B cell (primary cell): Measurements from ENCODE around the gene PSMC3IP. TPM values are rescaled to one million over a fixed set of nuclear protein-coding genes. Genes with fewer than 3 reads are reported as not detected.

Experiments
- ATAC-seq: fragments of 200-7000 bp; cut with Tn5 transposase; one replicate; pipeline ENCODE4 v1.10.0; 2021; ENCODE audit warnings: low read depth, mild to moderate bottlenecking, moderate number of reproducible peaks, moderate library complexity
- CTCF ChIA-PET: fragments of 350-600 bp; sonication (Branson Sonifier 250); formaldehyde crosslinking; loops from one replicate; lab custom pipeline; 2021; ENCODE audit warnings: antibody characterized with exemption, inconsistent platforms; lab: Charles Lee
- POLR2A ChIA-PET: fragments of 350-600 bp; sonication (Branson Sonifier 250); formaldehyde crosslinking; loops from one replicate; lab custom pipeline; 2021; ENCODE audit warnings: antibody characterized with exemption; lab: Charles Lee
- DNase-seq: peaks from one replicate; pipeline ENCODE4 v3.0.0; 2013
- H2AFZ ChIP-seq: 2 replicates; pipeline ENCODE4 v1.6.1; 2012; ENCODE audit warnings: mild to moderate bottlenecking, low read depth, low read length; ENCODE audit not compliant: insufficient read depth, poor library complexity, severe bottlenecking
- H3K27ac ChIP-seq, 2 donors: 1 replicate in 1 of 2; 2 replicates in 1 of 2; pipeline ENCODE4 v1.5.1; 2012 to 2013; ENCODE audit warnings: low read length in 2 of 2, mild to moderate bottlenecking in 2 of 2, moderate library complexity in 1 of 2
- H3K27me3 ChIP-seq, 4 experiments: fragments of 200-600 bp in 1 of 4; sonication (generic) in 1 of 4; replicated peaks in 1 of 4; 1 replicate in 2 of 4; 2 replicates in 2 of 4; pipeline versions ENCODE4 v1.6.1 to v1.7.0; 2013 to 2016; ENCODE audit warnings: low read length in 3 of 4, mild to moderate bottlenecking in 2 of 4, mixed read lengths in 1 of 4, moderate library complexity in 1 of 4; ENCODE audit not compliant: insufficient read depth in 4 of 4, control insufficient read depth in 3 of 4; ENCODE audit errors: control extremely low read depth in 1 of 4
- H3K36me3 ChIP-seq, 2 experiments: replicated peaks in 1 of 2; 1 replicate in 1 of 2; 2 replicates in 1 of 2; pipeline versions ENCODE4 v1.6.1 to v1.7.1; 2013; ENCODE audit warnings: low read length in 1 of 2; ENCODE audit not compliant: insufficient read depth in 2 of 2, control insufficient read depth in 1 of 2; ENCODE audit errors: control extremely low read depth in 1 of 2, extremely low read depth in 1 of 2
- H3K4me1 ChIP-seq, 2 donors: fragments of 200-600 bp in 1 of 2; sonication (generic) in 1 of 2; 1 replicate in 1 of 2; 2 replicates in 1 of 2; pipeline versions ENCODE4 v1.5.1 to v1.6.1; 2013 to 2017; ENCODE audit warnings: low read length in 2 of 2; ENCODE audit not compliant: control insufficient read depth in 2 of 2, insufficient read depth in 2 of 2
- H3K4me2 ChIP-seq: replicated peaks from 2 replicates; pipeline ENCODE3; 2012; ENCODE audit warnings: mild to moderate bottlenecking, low read depth, low read length; ENCODE audit not compliant: poor library complexity, severe bottlenecking
- H3K4me3 ChIP-seq, 5 experiments: fragments of 200-600 bp in 1 of 5; sonication (generic) in 1 of 5; 1 replicate in 3 of 5; 2 replicates in 2 of 5; pipeline versions ENCODE4 v1.5.1 to v1.7.0; 2011 to 2016; ENCODE audit warnings: low read length in 4 of 5, mild to moderate bottlenecking in 4 of 5, low read depth in 2 of 5, control low read depth in 1 of 5, moderate library complexity in 1 of 5; ENCODE audit not compliant: insufficient read depth in 1 of 5; ENCODE audit errors: control extremely low read depth in 1 of 5, extremely low read depth in 1 of 5
- H3K79me2 ChIP-seq: fragments of 200-600 bp; sonication (generic); one replicate; pipeline ENCODE4 v1.6.0; 2016; ENCODE audit warnings: low read length; ENCODE audit not compliant: control insufficient read depth, insufficient read depth
- H3K9ac ChIP-seq: fragments of 200-600 bp; sonication (generic); 2 replicates; pipeline ENCODE4 v1.6.1; 2017; ENCODE audit warnings: mild to moderate bottlenecking, low read length, moderate library complexity
- H3K9me3 ChIP-seq, 3 donors: one replicate each; pipeline versions ENCODE4 v1.6.1 to v1.7.1; 2013; ENCODE audit warnings: low read length in 2 of 3; ENCODE audit not compliant: control insufficient read depth in 2 of 3, insufficient read depth in 1 of 3; ENCODE audit errors: control extremely low read depth in 1 of 3
- H4K20me1 ChIP-seq: 2 replicates; pipeline ENCODE4 v1.6.0; 2012; ENCODE audit warnings: mild to moderate bottlenecking, low read length; ENCODE audit not compliant: insufficient read depth, control insufficient read depth, poor library complexity, severe bottlenecking
- H3K27ac Mint-ChIP-seq: one replicate; pipeline ENCODE4 v1.8.0; 2021; ENCODE audit warnings: mixed read lengths
- H3K27me3 Mint-ChIP-seq: one replicate; pipeline ENCODE4 v1.8.0; 2021; ENCODE audit warnings: mixed read lengths
- H3K4me1 Mint-ChIP-seq: one replicate; pipeline ENCODE4 v1.8.0; 2021; ENCODE audit warnings: mixed read lengths
- H3K4me3 Mint-ChIP-seq: one replicate; pipeline ENCODE4 v1.8.0; 2021; ENCODE audit warnings: mixed read lengths
- H3K9me3 Mint-ChIP-seq: one replicate; pipeline ENCODE4 v1.8.0; 2022; ENCODE audit warnings: mixed read lengths; ENCODE audit not compliant: insufficient read depth
- EZH2 ChIP-seq: IDR thresholded peaks from 2 replicates; pipeline ENCODE4 v1.6.1; 2012; ENCODE audit warnings: borderline replicate concordance, low read depth, mild to moderate bottlenecking, moderate library complexity, low read length; ENCODE audit not compliant: insufficient read depth, poor library complexity, severe bottlenecking
- WGBS: methylation state at CpG from one replicate; pipeline ENCODE4 v1.1.5; 2013; ENCODE audit warnings: missing lambda C conversion rate; ENCODE audit not compliant: insufficient coverage; 5-methylcytosine and 5-hydroxymethylcytosine counted together
- intact Hi-C: fragments of 100-400 bp; cut with micrococcal nuclease; formaldehyde crosslinking; loops from one replicate; pipeline ENCODE4 v1.10.0; 2022
- polyA plus RNA-seq: library from polyadenylated mRNA; depleted of rRNA; stranded (reverse); fragments of >200 nt; gene quantifications from 2 replicates; pipeline ENCODE4 v1.2.3, GENCODE V29; 2012
- total RNA-seq, 2 donors: library from RNA; stranded (reverse); fragments of 120-200 nt in 1 of 2; gene quantifications; 1 replicate in 1 of 2; 2 replicates in 1 of 2; pipeline versions ENCODE4 v1.2.3 to v1.2.4, GENCODE V29; 2013 to 2022
- TF ChIP-seq, protein P1 (sequence below): fragments of 200-600 bp; IDR thresholded peaks from one replicate; pipeline ENCODE4 v1.8.0; 2022; ENCODE audit warnings: antibody characterized with exemption, mild to moderate bottlenecking

PSMC3IP gene
- total and polyA plus RNA-seq, 2 donors (not counting 1 experiment from before 2014, with no cell fraction given): 2.8 to 10.4 TPM

DNA sequence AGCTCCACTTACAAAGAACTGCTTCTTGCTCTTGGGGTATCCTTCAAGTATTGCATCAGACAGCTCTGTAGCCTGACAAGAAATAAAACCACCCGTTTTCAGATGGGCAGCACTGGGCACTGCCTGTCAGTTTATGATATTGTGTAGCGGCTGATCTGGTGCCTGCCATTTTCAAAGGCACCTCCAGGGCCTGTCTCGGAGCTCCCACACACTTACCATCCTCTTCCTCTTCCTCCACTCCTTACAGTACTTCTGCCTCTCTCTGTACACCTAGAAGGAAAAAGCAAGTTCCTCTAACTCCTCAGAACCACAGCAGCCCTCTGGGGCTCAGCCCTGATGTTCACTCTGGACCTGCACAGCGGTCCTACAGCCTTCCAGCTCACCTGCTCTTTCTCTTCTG lies 4.4 kb downstream of the PSMC3IP start:
- Mint-ChIP-seq H3K4me1 (peaks cover 30% of the 10 kb centered on the region), H3K9me3 (no peaks in the 10 kb centered on the region), H3K27me3 (no peaks in the 10 kb centered on the region), H3K4me3 (no peak overlapping the region), H3K27ac (no peak overlapping the region)
- Histone ChIP-seq H3K4me1 (peaks cover 6 to 26% of the 10 kb centered on the region in 2 donors), H3K36me3 (peaks cover 7 to 52% of the 10 kb centered on the region in 2 experiments), H3K4me2 (no peak overlapping the region), H3K4me3 (no peak overlapping the region), H2AFZ (no peak overlapping the region), H3K9me3 (no peaks in the 10 kb centered on the region), H3K9ac (no peak overlapping the region), H3K79me2 (peaks cover 9% of the 10 kb centered on the region), H3K27ac (no peak overlapping the region), H3K27me3 (no peaks in the 10 kb centered on the region), H4K20me1 (peaks cover 13% of the 10 kb centered on the region)
- ChIA-PET CTCF (no interaction called here), POLR2A (interaction anchor here (0.5 kb wide), 1 partner anchor 9 kb away, joined by 5 read pairs; no protein-coding TSS in a partner anchor)
- no peak for DNase-seq
- WGBS: 92% methylated on average over 4 of the region's 4 CpGs
- ATAC-seq: no peak
- TF ChIP-seq, protein P1, sequence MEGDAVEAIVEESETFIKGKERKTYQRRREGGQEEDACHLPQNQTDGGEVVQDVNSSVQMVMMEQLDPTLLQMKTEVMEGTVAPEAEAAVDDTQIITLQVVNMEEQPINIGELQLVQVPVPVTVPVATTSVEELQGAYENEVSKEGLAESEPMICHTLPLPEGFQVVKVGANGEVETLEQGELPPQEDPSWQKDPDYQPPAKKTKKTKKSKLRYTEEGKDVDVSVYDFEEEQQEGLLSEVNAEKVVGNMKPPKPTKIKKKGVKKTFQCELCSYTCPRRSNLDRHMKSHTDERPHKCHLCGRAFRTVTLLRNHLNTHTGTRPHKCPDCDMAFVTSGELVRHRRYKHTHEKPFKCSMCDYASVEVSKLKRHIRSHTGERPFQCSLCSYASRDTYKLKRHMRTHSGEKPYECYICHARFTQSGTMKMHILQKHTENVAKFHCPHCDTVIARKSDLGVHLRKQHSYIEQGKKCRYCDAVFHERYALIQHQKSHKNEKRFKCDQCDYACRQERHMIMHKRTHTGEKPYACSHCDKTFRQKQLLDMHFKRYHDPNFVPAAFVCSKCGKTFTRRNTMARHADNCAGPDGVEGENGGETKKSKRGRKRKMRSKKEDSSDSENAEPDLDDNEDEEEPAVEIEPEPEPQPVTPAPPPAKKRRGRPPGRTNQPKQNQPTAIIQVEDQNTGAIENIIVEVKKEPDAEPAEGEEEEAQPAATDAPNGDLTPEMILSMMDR: no peak
- no peak for TF ChIP-seq EZH2
- intact Hi-C loops: loop anchor here (10.0 kb wide), 1 partner anchor 422 kb away; the partner anchor contains the start of gene RPL27

DNA sequence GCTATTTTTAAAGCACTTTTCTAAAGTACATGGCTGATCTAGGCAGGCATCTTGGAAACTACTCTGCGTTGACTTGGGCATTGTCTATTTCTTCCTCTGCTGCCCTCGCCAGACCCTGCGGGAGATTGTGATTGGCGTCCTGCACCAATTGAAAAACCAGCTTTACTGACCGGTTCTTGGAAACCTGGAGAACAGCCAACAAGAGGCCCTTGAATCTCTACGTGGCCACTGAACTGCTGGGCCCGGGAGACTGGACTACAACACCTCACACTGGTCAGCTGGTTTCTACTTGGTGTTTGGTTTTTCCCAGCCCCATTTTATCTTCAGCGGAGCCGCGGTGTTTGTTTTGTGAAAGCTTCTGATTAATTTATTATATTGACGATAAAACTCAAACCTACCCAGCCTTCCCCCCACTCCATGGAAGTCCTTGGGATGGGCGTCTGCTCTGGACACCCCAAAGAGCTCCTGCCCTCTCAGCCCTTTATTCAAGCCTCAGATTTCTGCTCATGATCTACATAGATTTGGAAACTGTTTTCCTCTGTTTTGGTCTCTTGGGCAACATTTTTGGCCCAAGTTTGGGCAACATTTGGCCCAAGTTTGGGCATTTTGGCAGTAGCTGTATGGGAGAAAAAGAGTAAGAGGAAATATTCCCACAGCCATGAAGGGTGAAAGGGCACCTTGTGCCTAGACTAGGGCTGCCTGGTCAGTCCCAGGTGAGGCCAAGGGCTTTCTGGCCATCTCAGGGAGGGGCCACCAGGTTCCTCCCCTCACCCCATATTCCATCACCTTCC lies 5.9 kb downstream of the PSMC3IP start:
- no peak overlapping the region for H3K4me3 ChIP-seq
- H3K27ac Mint-ChIP-seq: no peak overlapping the region
- TF ChIP-seq EZH2: no peak
- TF ChIP-seq, protein P1: no peak
- H3K9me3 Mint-ChIP-seq: no peaks in the 10 kb centered on the region
- ATAC-seq: no peak
- no peaks in the 10 kb centered on the region for H3K27me3 Mint-ChIP-seq
- H3K9me3 ChIP-seq: no peaks in the 10 kb centered on the region
- H3K4me2 ChIP-seq: no peak overlapping the region
- H2AFZ ChIP-seq: no peak overlapping the region
- H3K36me3 ChIP-seq: peaks cover 7 to 52% of the 10 kb centered on the region in 2 experiments
- POLR2A ChIA-PET: no interaction called here
- no peak overlapping the region for H3K9ac ChIP-seq
- peaks cover 29% of the 10 kb centered on the region for H3K4me1 Mint-ChIP-seq
- no peak overlapping the region for H3K27ac ChIP-seq
- WGBS: 97% methylated on average over 7 of the region's 12 CpGs
- DNase-seq: no peak
- peaks cover 13% of the 10 kb centered on the region for H4K20me1 ChIP-seq
- H3K27me3 ChIP-seq: no peaks in the 10 kb centered on the region
- peaks cover 6 to 23% of the 10 kb centered on the region in 2 donors for H3K4me1 ChIP-seq
- intact Hi-C loops: loop anchor here (10.0 kb wide), 1 partner anchor 423 kb away; the partner anchor contains the start of gene RPL27
- CTCF ChIA-PET: interaction anchor here (0.7 kb wide), 1 partner anchor 137 kb away, joined by 4 read pairs; no protein-coding TSS in a partner anchor
- H3K4me3 Mint-ChIP-seq: no peak overlapping the region
- H3K79me2 ChIP-seq: peaks cover 23% of the 10 kb centered on the region
